Coronary artery (tissue), 2 donors: ENCODE results near the gene SDHD.
A peak's percentile ranks its signal among the peaks of the same experiment; 100 is the strongest.

Source experiments
- DNase-seq: peaks from one replicate; pipeline ENCODE4 v3.0.0-alpha.2; 2017; ENCODE audit warnings: low spot score
- H3K27ac ChIP-seq, 2 donors: fragments of 200-600 bp; sonication (generic); one replicate each; pipeline ENCODE4 v1.5.1; 2016 to 2019
- H3K4me3 ChIP-seq: fragments of 200-600 bp; sonication (generic); 2 replicates; pipeline ENCODE4 v1.5.1; 2016; ENCODE audit warnings: mild to moderate bottlenecking, moderate library complexity
- TF ChIP-seq, protein P1 (sequence below): fragments of 200-600 bp; sonication (generic); IDR thresholded peaks from one replicate; pipeline ENCODE4 v1.5.1; 2019; ENCODE audit warnings: antibody characterized with exemption

Gene SDHD

GRCh38 chr11:112121981-112122615 lies 35.4 kb downstream of the SDHD start:
- TF ChIP-seq, protein P1, sequence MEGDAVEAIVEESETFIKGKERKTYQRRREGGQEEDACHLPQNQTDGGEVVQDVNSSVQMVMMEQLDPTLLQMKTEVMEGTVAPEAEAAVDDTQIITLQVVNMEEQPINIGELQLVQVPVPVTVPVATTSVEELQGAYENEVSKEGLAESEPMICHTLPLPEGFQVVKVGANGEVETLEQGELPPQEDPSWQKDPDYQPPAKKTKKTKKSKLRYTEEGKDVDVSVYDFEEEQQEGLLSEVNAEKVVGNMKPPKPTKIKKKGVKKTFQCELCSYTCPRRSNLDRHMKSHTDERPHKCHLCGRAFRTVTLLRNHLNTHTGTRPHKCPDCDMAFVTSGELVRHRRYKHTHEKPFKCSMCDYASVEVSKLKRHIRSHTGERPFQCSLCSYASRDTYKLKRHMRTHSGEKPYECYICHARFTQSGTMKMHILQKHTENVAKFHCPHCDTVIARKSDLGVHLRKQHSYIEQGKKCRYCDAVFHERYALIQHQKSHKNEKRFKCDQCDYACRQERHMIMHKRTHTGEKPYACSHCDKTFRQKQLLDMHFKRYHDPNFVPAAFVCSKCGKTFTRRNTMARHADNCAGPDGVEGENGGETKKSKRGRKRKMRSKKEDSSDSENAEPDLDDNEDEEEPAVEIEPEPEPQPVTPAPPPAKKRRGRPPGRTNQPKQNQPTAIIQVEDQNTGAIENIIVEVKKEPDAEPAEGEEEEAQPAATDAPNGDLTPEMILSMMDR: no peak
- H3K4me3 ChIP-seq: no peak overlapping the region
- no peak for DNase-seq
- H3K27ac ChIP-seq: no peak overlapping the region

- DNase-seq: no peak
- Histone ChIP-seq H3K4me3 (no peak overlapping the region), H3K27ac (no peak overlapping the region)
- TF ChIP-seq, protein P1: no peak
These were observed 36.5 kb downstream of the SDHD start for GRCh38 chr11:112123129-112123528.

- TF ChIP-seq, protein P1: no peak
- no peak overlapping the region for H3K4me3 ChIP-seq
- H3K27ac ChIP-seq: no peak overlapping the region
- DNase-seq: no peak
These were observed 40.4 kb downstream of the SDHD start for GRCh38 chr11:112127056-112127455.

- Histone ChIP-seq H3K27ac (peak overlapping the region in 1 of 2 donors; percentile 29), H3K4me3 (no peak overlapping the region)
- TF ChIP-seq, protein P1: no peak
- DNase-seq: no peak
These were observed 41.9 kb downstream of the SDHD start for GRCh38 chr11:112128483-112129121.

DNA sequence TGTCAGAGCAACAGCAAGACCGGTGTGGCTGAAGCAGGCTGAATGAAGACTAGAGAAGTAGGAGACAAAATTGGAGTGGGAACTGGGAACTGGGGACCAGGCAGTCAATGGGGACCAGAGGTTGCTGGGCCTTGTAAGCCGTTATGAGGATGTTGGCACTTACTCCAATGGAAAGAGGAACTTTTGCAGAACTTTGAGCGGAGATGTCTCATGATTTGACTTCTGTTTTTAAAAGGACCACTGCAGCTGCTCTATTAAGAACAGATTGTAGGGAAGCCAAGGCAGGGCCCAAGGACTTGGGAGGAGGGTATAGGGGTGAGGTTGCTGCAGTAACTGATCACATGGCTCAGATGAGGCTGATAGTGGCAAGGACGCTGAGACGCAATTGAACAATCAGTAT lies 43.0 kb downstream of the SDHD start:
- no peak for DNase-seq
- TF ChIP-seq, protein P1: no peak
- Histone ChIP-seq H3K4me3 (no peak overlapping the region), H3K27ac (no peak overlapping the region)

DNA sequence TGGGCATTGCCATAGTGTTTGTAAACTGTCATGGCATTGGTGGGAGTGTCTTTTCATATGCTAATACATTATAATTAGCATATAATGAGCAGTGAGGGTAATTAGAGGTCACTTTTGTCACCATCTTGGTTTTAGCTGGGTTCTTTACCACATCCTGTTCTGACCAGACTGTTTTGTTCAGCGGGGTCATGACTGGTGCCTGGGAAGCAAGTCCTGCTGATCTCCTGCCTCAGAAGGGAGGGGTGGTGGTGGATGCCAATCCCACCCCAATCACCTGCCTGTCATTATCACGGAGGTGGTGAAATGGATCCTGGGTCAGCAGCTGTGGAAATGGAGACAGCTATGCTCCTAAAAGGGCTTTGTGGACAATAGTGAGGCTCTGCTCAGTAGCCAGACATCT lies 46.1 kb downstream of the SDHD start:
- TF ChIP-seq, protein P1: no peak
- H3K4me3 ChIP-seq: no peak overlapping the region
- no peak for DNase-seq
- H3K27ac ChIP-seq: no peak overlapping the region

GRCh38 chr11:112134473-112134872 lies 47.8 kb downstream of the SDHD start:
- Histone ChIP-seq H3K27ac (no peak overlapping the region), H3K4me3 (no peak overlapping the region)
- TF ChIP-seq, protein P1: no peak
- DNase-seq: no peak
